Effector memory CD4-positive, alpha-beta T cell (primary cell): ENCODE results near the gene TMSB4X.
A peak's percentile ranks its signal among the peaks of the same experiment; 100 is the strongest.

Source experiments
- DNase-seq, 3 donors: peaks; one replicate each; pipeline ENCODE4 v3.0.0-alpha.2; 2020
- H3K27ac ChIP-seq: 2 replicates; pipeline ENCODE4 v1.7.0; 2013; ENCODE audit warnings: mild to moderate bottlenecking, low read length, moderate library complexity; ENCODE audit not compliant: insufficient read depth, poor library complexity, severe bottlenecking
- H3K27me3 ChIP-seq: replicated peaks from 2 replicates; pipeline ENCODE4 v1.7.0; 2013; ENCODE audit warnings: mild to moderate bottlenecking, low read length; ENCODE audit not compliant: insufficient read depth, control insufficient read depth, poor library complexity, severe bottlenecking
- H3K36me3 ChIP-seq: 2 replicates; pipeline ENCODE4 v1.7.0; 2013; ENCODE audit warnings: mild to moderate bottlenecking, low read length, moderate library complexity; ENCODE audit not compliant: control insufficient read depth, insufficient read depth
- H3K4me1 ChIP-seq: 2 replicates; pipeline ENCODE4 v1.7.0; 2013; ENCODE audit warnings: low read length, mild to moderate bottlenecking; ENCODE audit not compliant: control insufficient read depth, insufficient read depth, poor library complexity, severe bottlenecking
- H3K4me3 ChIP-seq: 2 replicates; pipeline ENCODE4 v1.7.0; 2013; ENCODE audit warnings: low read length, low read depth, mild to moderate bottlenecking; ENCODE audit not compliant: insufficient read depth, poor library complexity, severe bottlenecking
- H3K9me3 ChIP-seq: 2 replicates; pipeline ENCODE4 v1.7.0; 2013; ENCODE audit warnings: mild to moderate bottlenecking, low read length, moderate library complexity; ENCODE audit not compliant: control insufficient read depth

Gene TMSB4X

GRCh38 chrX:12946406-12946805 is 28.5 kb upstream of the TMSB4X start:
- H3K4me1 ChIP-seq, result peaks cover 36% of the 10 kb centered on the region
- H3K27me3 ChIP-seq, result no peaks in the 10 kb centered on the region
- no peak overlapping the region for H3K4me3 ChIP-seq
- no peaks in the 10 kb centered on the region for H3K9me3 ChIP-seq
- H3K36me3 ChIP-seq, result no peaks in the 10 kb centered on the region
- H3K27ac ChIP-seq, result no peak overlapping the region
- DNase-seq, result no peak

GRCh38 chrX:12946838-12947544 is 27.9 kb upstream of the TMSB4X start:
- Histone ChIP-seq H3K4me3 (peak overlapping the region; percentile 29), H3K9me3 (no peaks in the 10 kb centered on the region), H3K4me1 (peaks cover 36% of the 10 kb centered on the region), H3K27me3 (no peaks in the 10 kb centered on the region), H3K27ac (peak overlapping the region; percentile 67), H3K36me3 (no peaks in the 10 kb centered on the region)
- peak; percentile 56 to 68 (median 59) for DNase-seq

- Histone ChIP-seq H3K27me3 (no peaks in the 10 kb centered on the region), H3K9me3 (no peaks in the 10 kb centered on the region)
Measured at GRCh38 chrX:12947545-12948235, 27.2 kb upstream of the TMSB4X start.

GRCh38 chrX:12948495-12948894 is 26.4 kb upstream of the TMSB4X start:
- DNase-seq, result no peak
- Histone ChIP-seq H3K36me3 (no peaks in the 10 kb centered on the region), H3K27me3 (no peaks in the 10 kb centered on the region), H3K4me1 (peaks cover 38% of the 10 kb centered on the region), H3K27ac (peak overlapping the region; percentile 86), H3K9me3 (no peaks in the 10 kb centered on the region), H3K4me3 (no peak overlapping the region)

More at GRCh38 chrX:12947545-12948235, 27.2 kb upstream of the TMSB4X start:
- Histone ChIP-seq H3K36me3 (no peaks in the 10 kb centered on the region), H3K4me3 (no peak overlapping the region), H3K27ac (peak overlapping the region; percentile 67), H3K4me1 (peaks cover 36% of the 10 kb centered on the region)
- DNase-seq, result no peak

- Histone ChIP-seq H3K9me3 (no peaks in the 10 kb centered on the region), H3K4me3 (no peak overlapping the region), H3K27ac (peak overlapping the region; percentile 86), H3K27me3 (no peaks in the 10 kb centered on the region), H3K36me3 (no peaks in the 10 kb centered on the region), H3K4me1 (peaks cover 47% of the 10 kb centered on the region)
- no peak for DNase-seq
Measured at GRCh38 chrX:12949205-12949926, 25.5 kb upstream of the TMSB4X start.

- Histone ChIP-seq H3K9me3 (no peaks in the 10 kb centered on the region), H3K36me3 (no peaks in the 10 kb centered on the region), H3K27ac (peak overlapping the region; percentile 86), H3K27me3 (no peaks in the 10 kb centered on the region), H3K4me3 (peak overlapping the region; percentile 15), H3K4me1 (peaks cover 54% of the 10 kb centered on the region)
- peak; percentile 72 to 83 (median 78) for DNase-seq
Measured at GRCh38 chrX:12949927-12950656, 24.8 kb upstream of the TMSB4X start.

- Histone ChIP-seq H3K4me3 (peak overlapping the region; percentile 15), H3K27ac (peak overlapping the region; percentile 86), H3K9me3 (no peaks in the 10 kb centered on the region), H3K4me1 (peaks cover 63% of the 10 kb centered on the region), H3K36me3 (no peaks in the 10 kb centered on the region), H3K27me3 (no peaks in the 10 kb centered on the region)
- DNase-seq, result peak in 2 of 3 donors; percentile 54 to 56
Measured at GRCh38 chrX:12950851-12951594, 23.9 kb upstream of the TMSB4X start.

GRCh38 chrX:12951595-12951975 is 23.3 kb upstream of the TMSB4X start:
- no peak overlapping the region for H3K4me3 ChIP-seq
- H3K36me3 ChIP-seq, result no peaks in the 10 kb centered on the region
- no peaks in the 10 kb centered on the region for H3K27me3 ChIP-seq
- no peaks in the 10 kb centered on the region for H3K9me3 ChIP-seq
- H3K27ac ChIP-seq, result peak overlapping the region; percentile 86
- H3K4me1 ChIP-seq, result peaks cover 68% of the 10 kb centered on the region
- no peak for DNase-seq

- DNase-seq, result no peak
- peak overlapping the region; percentile 30 for H3K4me3 ChIP-seq
- H3K27ac ChIP-seq, result peak overlapping the region; percentile 88
- H3K4me1 ChIP-seq, result peaks cover 65% of the 10 kb centered on the region
- no peaks in the 10 kb centered on the region for H3K36me3 ChIP-seq
- H3K9me3 ChIP-seq, result no peaks in the 10 kb centered on the region
- H3K27me3 ChIP-seq, result no peaks in the 10 kb centered on the region
Measured at GRCh38 chrX:12953420-12953819, 21.5 kb upstream of the TMSB4X start.
